K562 (cell line): ENCODE measurements around the gene PI4K2A. TPM values are rescaled to one million over a fixed set of nuclear protein-coding genes. Genes with fewer than 3 reads are reported as not detected.

Source experiments
- ARID3A ChIP-seq: IDR thresholded peaks from 2 replicates; pipeline ENCODE4 v1.6.1; 2012; ENCODE audit warnings: low read depth, low read length, improper control_type of control experiment, borderline replicate concordance
- ESRRB ChIP-seq: fragments of 250-450 bp; sonication (Bioruptor Pico); IDR thresholded peaks from 2 replicates; pipeline ENCODE4 v1.5.0; 2020; ENCODE audit warnings: mild to moderate bottlenecking, moderate library complexity, borderline replicate concordance
- GTF3C2 ChIP-seq: IDR thresholded peaks from 3 replicates; pipeline ENCODE4 v1.6.1; 2011; ENCODE audit warnings: borderline replicate concordance, mild to moderate bottlenecking, moderate library complexity; ENCODE audit not compliant: insufficient read length; ENCODE audit errors: extremely low read depth
- HDAC2 ChIP-seq: fragments of 450-650 bp; IDR thresholded peaks from 2 replicates; pipeline ENCODE4 v1.6.1; 2016; ENCODE audit warnings: mild to moderate bottlenecking
- HMBOX1 ChIP-seq: sonication (generic); IDR thresholded peaks from 2 replicates; pipeline ENCODE4 v1.6.1; 2016
- HOXB6 ChIP-seq: fragments of 250-450 bp; sonication (Bioruptor Pico); IDR thresholded peaks from 2 replicates; pipeline ENCODE4 v1.5.1; 2022; ENCODE audit warnings: mild to moderate bottlenecking, borderline replicate concordance
- MBD1 ChIP-seq: fragments of 250-450 bp; sonication (Bioruptor Pico); IDR thresholded peaks from 2 replicates; pipeline ENCODE4 v1.8.0; 2022; ENCODE audit warnings: inconsistent platforms
- MYNN ChIP-seq, 2 experiments: sonication (generic); formaldehyde crosslinking in 1 of 2; IDR thresholded peaks; 2 replicates each; pipeline versions ENCODE4 v1.5.0 to v1.6.1; 2016 to 2020; ENCODE audit warnings: antibody characterized with exemption in 1 of 2, missing genetic modification reagents in 1 of 2
- NCOA4 ChIP-seq: fragments of 450-650 bp; IDR thresholded peaks from 2 replicates; pipeline ENCODE4 v1.6.1; 2018; ENCODE audit warnings: mild to moderate bottlenecking; ENCODE audit not compliant: partially characterized antibody
- NRF1 ChIP-seq, 2 experiments: fragments of 450-650 bp; IDR thresholded peaks in 1 of 2; conservative IDR thresholded peaks in 1 of 2; 2 replicates each; pipeline ENCODE4 v1.6.1; 2014; ENCODE audit warnings: mild to moderate bottlenecking in 2 of 2
- PHB ChIP-seq: fragments of 250-450 bp; sonication (Bioruptor Pico); IDR thresholded peaks from 2 replicates; pipeline ENCODE4 v1.5.0; 2021
- PHTF2 ChIP-seq: fragments of 250-450 bp; sonication (Bioruptor Pico); IDR thresholded peaks from 2 replicates; pipeline ENCODE4 v1.5.0; 2021; ENCODE audit warnings: mild to moderate bottlenecking
- RBM25 ChIP-seq: fragments of 200-400 bp; formaldehyde crosslinking; IDR thresholded peaks from 2 replicates; pipeline ENCODE4 v1.6.1; 2018; ENCODE audit warnings: low read length, low read depth, moderate library complexity; ENCODE audit not compliant: severe bottlenecking
- SMARCA4 ChIP-seq: fragments of 450-650 bp; IDR thresholded peaks from 2 replicates; pipeline ENCODE4 v1.6.1; 2016
- TOE1 ChIP-seq, 2 experiments: fragments of 450-650 bp in 1 of 2; sonication (generic) in 1 of 2; formaldehyde crosslinking in 1 of 2; IDR thresholded peaks; 2 replicates each; pipeline versions ENCODE4 v1.7.1 to v1.8.0; 2016 to 2022; ENCODE audit warnings: borderline replicate concordance in 2 of 2, mild to moderate bottlenecking in 2 of 2, antibody characterized with exemption in 1 of 2, inconsistent platforms in 1 of 2, low read depth in 1 of 2, missing genetic modification reagents in 1 of 2, moderate library complexity in 1 of 2
- ZBTB12 ChIP-seq: fragments of 250-450 bp; sonication (Bioruptor Pico); IDR thresholded peaks from 2 replicates; pipeline ENCODE4 v1.4.0; 2020
- ZNF431 ChIP-seq: sonication (generic); formaldehyde crosslinking; IDR thresholded peaks from 2 replicates; pipeline ENCODE4 v1.8.0; 2022; ENCODE audit warnings: mild to moderate bottlenecking, missing genetic modification reagents
- ZNF586 ChIP-seq: fragments of 450-650 bp; formaldehyde crosslinking; conservative IDR thresholded peaks from 2 replicates; pipeline ENCODE4 v1.4.0; 2020; ENCODE audit warnings: mild to moderate bottlenecking, moderate library complexity
- polyA plus RNA-seq, 8 experiments: library from polyadenylated mRNA; depleted of rRNA in 4 of 8; stranded (reverse) in 5 of 8; unstranded in 3 of 8; fragments of >200 nt; fragmentation: Nextera tagmentation in 2 of 8; fragmentation: Illumina TruSeq in 1 of 8; extraction: Ambion mirVana in 2 of 8; extraction: Trizol in 1 of 8; gene quantifications; 2 replicates each; pipeline versions ENCODE4 v1.2.1 to v1.2.3, GENCODE V29; 2011 to 2014; ENCODE audit warnings: inconsistent platforms in 1 of 8, missing spikeins in 1 of 8
- total RNA-seq, 7 experiments: library from RNA; depleted of rRNA in 6 of 7; stranded (reverse); fragments of >200 nt in 6 of 7; fragmentation: Illumina TruSeq in 2 of 7; extraction: Trizol in 2 of 7; gene quantifications; 2 replicates each; pipeline versions ENCODE4 v1.2.1 to v1.2.3, GENCODE V29; 2011 to 2021; ENCODE audit warnings: low replicate concordance in 1 of 7

PI4K2A gene
- total and polyA plus RNA-seq, 9 of the 15 experiments (the other 6 are each of a cell fraction or from before 2014, with no cell fraction given): 4.4 to 28.4 (median 16.5) TPM

- TF ChIP-seq GTF3C2 (no peak), HDAC2 (no peak), NCOA4 (no peak), ZBTB12 (no peak), TOE1 (IDR thresholded peaks at IDR 0.05; ENCODE audit: borderline replicate concordance) (no peak), TOE1 (CRISPR knock-in tag; IDR thresholded peaks at IDR 0.05; ENCODE audit: borderline replicate concordance, low read depth) (no peak), SMARCA4 (no peak), ZNF586 (CRISPR knock-in tag) (no peak), ESRRB (CRISPR knock-in tag) (no peak), PHB (CRISPR knock-in tag) (no peak), RBM25 (no peak), ZNF431 (CRISPR knock-in tag) (no peak), HOXB6 (CRISPR knock-in tag) (no peak), NRF1 (conservative IDR thresholded peaks at IDR 0.05 in 1 of 2, IDR thresholded peaks at IDR 0.05 in 1 of 2) (no peak), PHTF2 (no peak), HMBOX1 (no peak), ARID3A (no peak), MYNN (IDR thresholded peaks at IDR 0.05) (no peak), MYNN (CRISPR knock-in tag; IDR thresholded peaks at IDR 0.05) (no peak), MBD1 (CRISPR knock-in tag) (no peak)
Measured at GRCh38 chr10:97689559-97690020, 49.1 kb downstream of the PI4K2A start (continued).
